Measurements from ENCODE around the gene DYNLT3.

Gene DYNLT3

GRCh38 chrX:37844622-37845021 is 2.7 kb downstream of the DYNLT3 start:
- no peak for DNase-seq (ENCODE audit: low read depth, low spot score)

GRCh38 chrX:37840931-37841330 is 6.4 kb downstream of the DYNLT3 start:
- no peak for DNase-seq (ENCODE audit: low read depth, low spot score)

GRCh38 chrX:37834937-37835336 is 12.4 kb downstream of the DYNLT3 start:
- DNase-seq (ENCODE audit: low read depth, low spot score), result no peak

GRCh38 chrX:37830371-37830770 is 17.0 kb downstream of the DYNLT3 start:
- no peak for DNase-seq (ENCODE audit: low read depth, low spot score)

- DNase-seq (ENCODE audit: low read depth, low spot score), result no peak
Measured at GRCh38 chrX:37829721-37830120, 17.6 kb downstream of the DYNLT3 start.

- no peak for DNase-seq (ENCODE audit: low read depth, low spot score)
Measured at GRCh38 chrX:37825215-37825842, 22.0 kb downstream of the DYNLT3 start.

- DNase-seq (ENCODE audit: low read depth, low spot score), result no peak
Measured at GRCh38 chrX:37824491-37825214, 22.7 kb downstream of the DYNLT3 start.

GRCh38 chrX:37820646-37821045 is 26.7 kb downstream of the DYNLT3 start:
- DNase-seq (ENCODE audit: low read depth, low spot score), result no peak

- DNase-seq (ENCODE audit: low read depth, low spot score), result no peak
Measured at GRCh38 chrX:37818031-37818430, 29.3 kb downstream of the DYNLT3 start.

GRCh38 chrX:37817579-37817978 is 29.8 kb downstream of the DYNLT3 start:
- no peak for DNase-seq (ENCODE audit: low read depth, low spot score)

- no peak for DNase-seq (ENCODE audit: low read depth, low spot score)
Measured at GRCh38 chrX:37817176-37817575, 30.2 kb downstream of the DYNLT3 start.

- DNase-seq (ENCODE audit: low read depth, low spot score), result no peak
Measured at GRCh38 chrX:37816766-37817165, 30.6 kb downstream of the DYNLT3 start.

- DNase-seq (ENCODE audit: low read depth, low spot score), result no peak
Measured at GRCh38 chrX:37815366-37815765, 32.0 kb downstream of the DYNLT3 start.

GRCh38 chrX:37813570-37813969 is 33.8 kb downstream of the DYNLT3 start:
- DNase-seq (ENCODE audit: low read depth, low spot score), result no peak

- DNase-seq (ENCODE audit: low read depth, low spot score), result no peak
Measured at GRCh38 chrX:37812110-37812509, 35.3 kb downstream of the DYNLT3 start.

- DNase-seq (ENCODE audit: low read depth, low spot score), result no peak
Measured at GRCh38 chrX:37809970-37810369, 37.4 kb downstream of the DYNLT3 start.

- no peak for DNase-seq (ENCODE audit: low read depth, low spot score)
Measured at GRCh38 chrX:37803057-37803456, 44.3 kb downstream of the DYNLT3 start.

GRCh38 chrX:37802028-37802427 is 45.3 kb downstream of the DYNLT3 start:
- peak; percentile 45 for DNase-seq (ENCODE audit: low read depth, low spot score)

GRCh38 chrX:37800717-37801116 is 46.7 kb downstream of the DYNLT3 start:
- no peak for DNase-seq (ENCODE audit: low read depth, low spot score)

- no peak for DNase-seq (ENCODE audit: low read depth, low spot score)
Measured at GRCh38 chrX:37799936-37800335, 47.4 kb downstream of the DYNLT3 start.

- DNase-seq (ENCODE audit: low read depth, low spot score), result no peak
Measured at GRCh38 chrX:37796805-37797204, 50.6 kb downstream of the DYNLT3 start.

GRCh38 chrX:37796310-37796709 is 51.1 kb downstream of the DYNLT3 start:
- DNase-seq (ENCODE audit: low read depth, low spot score), result no peak

All from brain pericyte (primary cell).